Head of caudate nucleus (tissue), 42 donors: Measurements from ENCODE around the gene E2F4.
A peak's percentile ranks its signal among the peaks of the same experiment; 100 is the strongest.

Source experiments
- DNase-seq, 42 donors: peaks; one replicate each; pipeline versions ENCODE4 v3.0.0 to v3.0.0-alpha.2; 2020 to 2021; ENCODE audit warnings: mixed read lengths in 7 of 42
- intact Hi-C: fragments of 100-400 bp; cut with DNase I; formaldehyde crosslinking; loops from one replicate; pipeline ENCODE4 v1.15.0; 2022

The E2F4 gene

DNA sequence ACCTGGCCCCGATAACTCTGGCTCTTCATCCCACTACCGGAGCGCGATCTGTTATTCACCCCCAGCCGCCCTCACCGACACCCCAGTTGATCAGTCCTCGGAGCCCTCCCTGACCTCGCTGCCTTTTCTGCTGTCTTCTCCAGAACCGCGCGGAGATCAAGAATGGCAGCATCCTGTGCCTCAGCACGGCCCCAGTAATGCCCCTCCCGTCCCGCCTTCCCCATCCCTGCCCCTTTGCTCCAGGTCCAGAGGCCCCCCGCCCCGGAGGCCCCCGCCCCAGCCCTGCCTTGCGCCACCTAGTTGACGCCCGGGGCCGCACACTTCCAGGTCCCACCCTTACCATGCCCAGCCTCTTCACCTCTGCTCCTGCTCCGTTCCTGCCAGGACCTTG lies 7.8 kb downstream of the E2F4 start:
- intact Hi-C loops, result no loop called here
- peak in 2 of 42 donors; percentile 31 to 48 for DNase-seq

DNA sequence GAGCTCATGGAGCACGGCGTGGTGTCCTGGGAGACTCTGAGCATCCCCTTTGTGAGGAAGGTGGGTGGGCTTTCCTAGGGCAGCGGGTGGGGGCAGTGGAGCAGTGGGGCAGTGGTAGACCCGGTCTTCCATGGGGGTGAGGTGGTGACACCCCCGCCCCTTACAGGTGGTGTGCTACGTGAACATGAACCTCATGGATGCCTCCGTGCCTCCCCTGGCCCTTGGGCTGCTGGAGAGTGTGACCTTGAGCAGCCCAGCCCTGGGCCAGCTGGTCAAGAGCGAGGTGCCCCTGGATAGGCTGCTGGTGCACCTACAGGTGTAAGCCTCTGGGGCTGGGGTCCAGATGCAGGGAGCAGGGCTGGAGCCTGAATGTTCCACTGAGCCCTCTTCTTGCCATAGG lies 8.5 kb downstream of the E2F4 start:
- intact Hi-C loops, result no loop called here

DNA sequence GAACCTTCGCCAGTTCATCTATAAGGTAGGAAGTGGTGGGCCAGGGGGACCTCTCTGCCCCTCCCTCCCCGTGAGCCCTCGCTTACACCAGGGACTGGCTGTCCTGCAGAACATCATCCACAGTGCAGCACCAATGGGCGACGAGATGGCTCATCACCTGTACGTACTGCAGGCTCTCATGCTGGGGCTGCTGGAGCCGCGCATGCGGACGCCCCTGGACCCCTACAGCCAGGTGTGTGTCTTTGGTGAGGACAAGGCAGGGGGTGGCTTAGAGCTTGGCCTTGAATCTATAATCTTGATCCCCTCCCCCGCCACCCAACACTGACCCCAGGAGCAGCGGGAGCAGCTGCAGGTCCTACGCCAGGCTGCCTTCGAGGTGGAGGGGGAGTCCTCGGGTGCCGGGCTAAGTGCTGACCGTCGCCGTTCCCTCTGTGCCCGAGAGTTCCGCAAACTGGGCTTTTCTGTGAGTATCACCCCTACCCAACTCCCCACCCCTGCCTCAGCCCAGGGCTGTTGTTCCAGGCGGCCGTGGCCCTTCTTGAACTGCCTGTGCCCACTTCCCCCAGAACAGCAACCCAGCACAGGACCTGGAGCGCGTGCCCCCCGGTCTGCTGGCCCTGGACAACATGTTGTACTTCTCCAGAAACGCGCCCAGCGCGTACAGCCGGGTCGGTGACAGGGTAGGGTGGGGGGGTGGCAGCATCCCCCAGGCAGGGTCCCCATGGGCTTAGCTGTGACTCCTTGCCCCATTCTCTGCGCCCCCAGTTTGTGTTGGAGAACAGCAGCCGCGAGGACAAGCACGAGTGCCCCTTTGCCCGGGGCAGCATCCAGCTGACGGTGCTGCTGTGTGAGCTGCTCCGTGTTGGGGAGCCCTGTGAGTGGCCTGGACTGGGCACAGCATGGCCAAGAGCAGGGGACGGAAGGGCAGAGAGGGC lies 9.7 kb downstream of the E2F4 start:
- DNase-seq, result no peak
- intact Hi-C loops, result no loop called here

More for the DNA sequence above, 8.5 kb downstream of the E2F4 start:
- DNase-seq, result no peak

DNA sequence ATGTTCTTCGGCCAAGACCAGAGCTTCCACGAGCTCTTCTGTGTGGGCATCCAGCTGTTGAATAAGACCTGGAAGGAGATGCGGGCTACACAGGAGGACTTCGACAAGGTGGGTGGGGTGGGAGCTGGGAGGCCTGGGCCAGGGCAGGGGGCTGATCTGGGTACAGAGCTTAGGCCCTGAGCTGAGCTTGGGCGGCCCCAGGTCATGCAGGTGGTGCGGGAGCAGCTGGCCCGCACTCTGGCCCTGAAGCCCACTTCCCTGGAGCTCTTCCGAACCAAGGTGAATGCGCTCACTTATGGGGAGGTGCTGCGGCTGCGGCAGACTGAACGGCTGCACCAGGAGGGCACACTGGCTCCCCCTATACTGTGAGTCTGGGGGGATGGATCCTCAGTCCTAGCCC lies 10.5 kb downstream of the E2F4 start:
- intact Hi-C loops, result no loop called here
- no peak for DNase-seq

DNA sequence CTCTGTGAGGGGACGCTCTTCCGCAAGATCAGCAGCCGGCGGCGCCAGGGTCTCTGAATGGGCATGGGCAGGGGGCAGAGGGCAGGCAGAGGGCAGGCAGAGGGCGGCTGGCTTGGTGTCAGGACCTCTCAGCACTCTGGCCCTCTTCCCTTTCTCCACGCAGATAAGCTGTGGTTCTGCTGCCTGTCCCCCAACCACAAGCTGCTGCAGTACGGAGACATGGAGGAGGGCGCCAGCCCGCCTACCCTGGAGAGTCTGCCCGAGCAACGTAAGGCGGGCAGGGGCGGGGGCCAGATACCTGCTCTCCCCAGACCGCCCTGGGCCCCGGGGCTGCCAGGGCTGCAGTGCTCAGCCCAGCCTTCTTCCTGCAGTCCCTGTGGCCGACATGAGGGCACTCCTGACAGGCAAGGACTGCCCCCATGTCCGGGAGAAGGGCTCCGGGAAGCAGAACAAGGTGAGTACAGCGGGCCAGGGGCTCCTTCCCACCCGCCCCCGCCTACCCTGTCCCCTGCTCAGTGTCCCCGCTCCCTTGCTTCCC lies 11.1 kb downstream of the E2F4 start:
- no peak for DNase-seq
- intact Hi-C loops, result no loop called here

DNA sequence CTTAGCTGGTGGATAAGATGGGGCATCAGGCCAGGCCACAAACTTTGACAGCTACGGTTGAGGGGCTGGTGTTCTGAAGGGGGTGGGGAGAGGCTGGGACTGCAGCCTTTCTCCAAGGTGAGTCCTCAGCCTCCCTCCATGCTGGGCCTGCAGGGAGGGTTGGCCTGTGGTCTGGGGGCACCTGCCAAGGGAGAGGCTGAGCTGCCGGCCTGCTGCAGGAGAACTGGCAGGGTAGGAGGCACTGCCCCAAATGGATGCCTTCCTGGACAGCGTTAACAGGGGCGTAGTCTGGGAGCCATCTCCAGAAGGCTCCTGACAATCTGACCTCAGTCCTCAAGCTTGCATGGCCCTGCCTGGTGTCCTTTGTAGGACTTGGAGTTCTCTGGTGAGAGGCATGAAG lies 12.1 kb downstream of the E2F4 start:
- no peak for DNase-seq
- intact Hi-C loops, result no loop called here

DNA sequence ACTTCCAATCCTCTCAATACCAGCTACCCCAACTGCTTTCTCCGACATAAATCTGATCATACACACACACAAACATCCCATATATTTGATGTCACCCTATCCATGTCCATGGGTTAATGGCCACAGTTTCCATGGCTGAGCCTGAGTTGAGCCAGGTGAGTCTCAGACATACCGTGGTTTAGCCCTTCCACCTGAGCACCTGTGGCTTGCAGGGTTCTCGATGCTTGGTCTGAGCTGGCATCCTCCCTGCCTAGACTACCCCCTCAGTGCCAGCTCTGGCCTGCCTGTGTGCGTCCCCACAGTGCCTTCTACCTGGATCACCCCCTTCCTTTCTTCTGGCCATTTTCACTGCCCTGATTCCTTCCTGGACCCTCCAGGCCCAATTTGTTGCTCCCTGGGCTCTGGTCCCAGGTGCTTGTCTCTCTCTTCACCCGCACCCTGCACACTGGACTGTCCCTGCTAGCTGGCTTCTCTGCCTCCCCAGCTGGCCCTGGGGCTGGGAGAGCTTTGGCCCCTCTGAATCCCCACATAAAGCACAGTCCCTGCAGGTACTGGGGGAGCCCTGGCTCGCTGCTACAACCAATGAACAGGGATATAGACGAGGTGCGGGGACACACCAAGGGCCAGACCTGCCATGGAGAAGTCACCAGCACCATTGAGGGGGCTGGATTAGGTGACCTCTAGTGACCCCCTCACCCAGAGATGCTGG lies 14.3 kb downstream of the E2F4 start:
- intact Hi-C loops, result no loop called here
- no peak for DNase-seq

DNA sequence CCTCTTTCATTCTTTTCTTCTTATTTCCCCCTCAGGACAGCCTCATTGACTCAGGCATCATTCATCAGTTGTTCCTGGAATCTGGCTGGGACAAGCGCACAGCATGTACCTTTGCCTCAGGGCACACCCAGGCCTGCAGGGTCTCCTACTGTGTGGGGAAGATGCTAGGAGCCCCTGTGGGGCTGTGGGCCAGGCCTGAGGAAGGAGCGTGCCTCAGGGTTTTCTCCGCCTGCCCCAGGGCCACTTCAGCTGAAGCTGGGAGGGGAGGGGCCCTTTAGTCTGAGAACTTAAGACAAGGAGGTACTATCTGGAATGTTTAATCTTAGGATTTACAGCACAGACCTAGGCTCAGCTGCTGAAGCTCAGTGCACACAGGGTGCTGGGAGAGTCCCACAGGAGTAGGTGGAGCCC lies 14.9 kb downstream of the E2F4 start:
- intact Hi-C loops, result no loop called here
- no peak for DNase-seq

DNA sequence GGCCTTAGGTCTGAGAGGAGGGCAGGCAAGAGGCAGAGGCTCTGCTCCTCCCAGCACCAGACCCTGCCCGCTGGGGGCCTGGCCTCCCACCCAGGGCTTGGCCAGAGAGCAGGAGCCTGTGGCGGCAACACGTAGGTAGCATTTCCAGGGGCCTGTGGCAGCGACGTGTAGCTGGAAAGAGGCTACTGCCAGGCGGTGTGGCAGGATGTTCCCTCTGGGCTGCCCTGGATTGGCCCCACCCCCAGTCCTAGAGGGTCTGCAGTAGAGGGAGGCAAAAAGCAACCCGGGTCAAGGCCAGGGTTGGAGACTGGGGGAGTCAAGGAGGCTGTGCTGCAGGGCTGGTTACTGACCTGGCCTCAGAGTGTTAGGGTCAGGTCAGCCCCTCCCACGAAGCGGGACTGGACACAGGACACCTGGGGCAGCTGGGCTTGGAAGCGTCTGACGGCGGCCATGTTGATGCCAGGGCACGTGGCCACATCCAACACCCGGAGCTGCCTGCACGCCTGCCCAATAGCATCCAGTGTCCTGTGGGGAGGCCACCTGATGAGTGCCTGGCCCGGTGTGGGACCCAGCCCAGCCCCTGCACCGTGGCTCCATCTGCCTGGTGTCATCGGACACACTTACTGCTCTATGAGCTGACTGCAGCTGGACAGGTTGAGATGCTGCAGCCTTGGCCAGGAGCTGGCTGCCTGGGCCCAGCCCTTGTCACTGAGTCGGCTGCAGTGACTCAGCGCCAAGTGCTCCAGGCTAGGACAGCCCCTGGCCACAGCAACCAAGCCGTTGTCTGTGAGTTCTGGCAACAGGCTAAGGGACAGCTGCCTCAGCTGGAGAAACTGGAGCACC lies 15.5 kb downstream of the E2F4 start:
- no peak for DNase-seq
- intact Hi-C loops, result no loop called here

DNA sequence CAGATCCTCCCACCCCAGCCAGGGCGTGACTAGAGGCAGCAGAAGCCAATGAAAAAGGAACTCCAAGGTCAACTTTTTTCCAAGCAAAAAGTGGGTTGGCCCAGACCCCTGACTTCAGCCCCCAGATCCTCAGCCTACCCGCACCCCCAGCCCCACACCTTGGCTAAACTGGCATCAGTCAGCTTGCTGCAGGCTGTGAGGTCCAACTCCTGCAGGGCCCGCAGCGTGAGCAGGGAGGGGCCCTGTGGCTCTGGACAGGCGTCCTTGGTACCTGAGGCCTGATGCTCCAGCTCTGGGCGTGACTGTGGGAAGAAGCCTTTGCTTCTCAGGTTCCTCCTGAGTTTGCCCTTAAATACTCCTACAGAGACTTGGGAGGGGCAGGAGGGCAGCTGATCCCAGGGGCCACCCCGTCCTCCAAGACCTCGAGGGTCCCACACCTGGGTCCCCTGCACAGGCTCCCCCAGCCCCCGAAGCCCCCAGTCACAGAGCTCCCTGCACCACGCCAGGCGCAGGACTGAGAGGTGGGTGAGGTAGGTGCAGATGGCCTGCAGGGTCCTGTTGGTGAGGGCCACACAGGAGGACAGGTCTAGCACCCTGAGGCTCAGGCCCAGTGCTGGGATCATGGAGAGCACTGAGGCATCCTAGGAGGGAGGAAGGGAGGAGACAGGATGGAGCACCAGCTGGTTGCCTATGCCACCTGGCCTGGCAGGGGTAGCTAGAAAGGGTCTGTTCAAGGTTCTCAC lies 16.4 kb downstream of the E2F4 start:
- no peak for DNase-seq
- intact Hi-C loops, result no loop called here

DNA sequence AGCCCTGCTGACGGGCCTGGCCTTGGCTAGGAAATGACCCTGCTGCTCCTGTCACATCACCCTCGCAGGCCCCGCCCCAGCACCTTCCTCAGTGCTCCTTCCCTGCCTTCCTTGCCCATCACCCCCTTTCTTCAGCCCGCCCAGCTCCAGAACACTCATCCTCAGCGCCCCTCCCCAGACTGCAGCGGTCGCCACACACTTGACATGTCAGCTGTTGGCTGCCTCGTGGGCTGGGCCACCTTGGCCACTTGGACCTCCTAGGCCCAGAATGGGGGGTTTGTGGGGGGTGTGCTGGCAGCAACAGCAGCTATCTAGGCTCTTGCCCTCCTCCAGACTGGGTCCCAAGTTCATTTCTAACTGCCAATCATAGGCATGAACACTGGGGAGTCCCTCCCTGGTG lies 17.6 kb downstream of the E2F4 start:
- DNase-seq, result no peak
- intact Hi-C loops, result no loop called here

DNA sequence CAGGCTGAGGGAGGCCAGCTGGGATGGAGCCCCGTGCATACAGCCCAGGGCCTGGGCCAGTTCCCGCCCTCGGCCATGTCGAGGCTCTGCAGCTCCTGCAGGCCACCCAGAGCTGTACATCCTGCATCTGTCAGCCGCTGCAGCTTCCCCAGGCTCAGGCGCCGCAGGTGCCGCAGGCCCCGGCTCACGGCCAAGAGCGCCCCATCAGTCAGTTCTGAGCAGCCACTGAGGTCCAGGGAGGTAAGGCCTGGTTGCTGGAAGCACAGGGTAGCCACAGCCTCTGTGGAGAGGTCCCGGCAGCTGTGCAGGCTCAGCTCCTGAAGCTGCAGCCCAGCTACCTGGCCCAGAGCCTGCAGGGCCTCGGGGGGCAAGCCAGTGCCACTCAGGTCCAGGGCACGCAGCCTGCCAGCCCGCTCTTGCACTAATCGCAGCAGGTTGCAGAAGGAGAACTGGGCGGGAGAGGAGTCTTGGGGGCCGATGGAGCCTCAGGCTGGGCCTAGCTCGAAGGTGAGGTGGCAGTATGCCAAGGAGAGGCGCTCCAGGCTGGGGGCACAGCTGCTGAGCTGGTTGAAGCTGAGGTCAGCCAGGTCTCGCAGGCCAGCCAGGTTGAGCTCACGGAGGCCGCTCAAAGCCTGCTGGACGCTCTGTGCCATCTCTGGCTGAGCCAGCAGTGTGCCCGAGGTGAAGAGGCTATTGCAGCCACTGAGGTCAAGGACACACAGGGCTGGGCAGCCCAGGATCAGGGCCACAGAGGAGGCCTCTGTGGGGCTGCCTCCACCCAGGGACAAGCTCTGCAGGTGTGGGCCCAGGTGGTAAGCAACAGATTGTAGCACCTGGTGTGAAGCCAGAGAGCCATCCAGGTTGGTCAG lies 18.3 kb downstream of the E2F4 start:
- intact Hi-C loops, result no loop called here
- DNase-seq, result no peak

DNA sequence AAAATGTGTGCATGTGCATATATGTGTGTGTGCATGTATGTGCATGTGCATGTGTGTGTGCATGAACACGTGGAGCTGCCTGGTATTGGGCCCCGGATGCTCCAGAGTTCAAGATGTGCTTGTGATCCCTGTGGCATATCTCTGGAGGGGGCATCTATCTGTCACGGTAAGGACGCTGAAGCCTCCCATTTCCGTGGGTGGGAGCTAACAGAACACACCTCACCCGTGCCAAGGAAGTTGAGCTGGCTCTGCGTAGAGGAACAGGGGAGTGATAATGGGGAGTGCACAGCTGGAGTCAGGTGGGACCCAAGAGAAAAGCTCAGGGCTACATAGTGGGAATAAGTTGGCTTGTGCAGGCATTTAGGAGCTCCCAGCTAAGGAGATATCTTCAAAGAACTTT lies 19.7 kb downstream of the E2F4 start:
- peak in 30 of 42 donors; percentile 14 to 79 (median 48) for DNase-seq
- intact Hi-C loops, result no loop called here

DNA sequence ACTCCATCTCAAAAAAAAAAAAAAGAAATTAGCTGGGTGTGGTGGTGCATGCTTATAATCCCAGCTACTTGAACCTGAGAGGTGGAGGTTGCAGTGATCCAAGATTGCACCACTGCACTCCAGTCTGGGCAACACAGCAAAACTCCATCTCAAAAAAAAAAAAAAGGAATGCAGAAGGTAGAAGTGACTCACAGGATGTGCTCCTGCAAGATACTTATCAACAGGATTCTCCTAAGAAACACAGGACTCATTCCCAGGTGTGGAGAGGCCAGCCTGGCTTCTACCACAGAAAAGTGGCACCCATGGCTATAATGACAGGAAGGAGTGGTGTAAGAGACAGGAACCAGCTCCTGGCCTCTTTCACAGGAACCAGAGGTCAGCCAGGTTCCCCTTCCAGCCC lies 20.8 kb downstream of the E2F4 start:
- intact Hi-C loops, result no loop called here
- no peak for DNase-seq

DNA sequence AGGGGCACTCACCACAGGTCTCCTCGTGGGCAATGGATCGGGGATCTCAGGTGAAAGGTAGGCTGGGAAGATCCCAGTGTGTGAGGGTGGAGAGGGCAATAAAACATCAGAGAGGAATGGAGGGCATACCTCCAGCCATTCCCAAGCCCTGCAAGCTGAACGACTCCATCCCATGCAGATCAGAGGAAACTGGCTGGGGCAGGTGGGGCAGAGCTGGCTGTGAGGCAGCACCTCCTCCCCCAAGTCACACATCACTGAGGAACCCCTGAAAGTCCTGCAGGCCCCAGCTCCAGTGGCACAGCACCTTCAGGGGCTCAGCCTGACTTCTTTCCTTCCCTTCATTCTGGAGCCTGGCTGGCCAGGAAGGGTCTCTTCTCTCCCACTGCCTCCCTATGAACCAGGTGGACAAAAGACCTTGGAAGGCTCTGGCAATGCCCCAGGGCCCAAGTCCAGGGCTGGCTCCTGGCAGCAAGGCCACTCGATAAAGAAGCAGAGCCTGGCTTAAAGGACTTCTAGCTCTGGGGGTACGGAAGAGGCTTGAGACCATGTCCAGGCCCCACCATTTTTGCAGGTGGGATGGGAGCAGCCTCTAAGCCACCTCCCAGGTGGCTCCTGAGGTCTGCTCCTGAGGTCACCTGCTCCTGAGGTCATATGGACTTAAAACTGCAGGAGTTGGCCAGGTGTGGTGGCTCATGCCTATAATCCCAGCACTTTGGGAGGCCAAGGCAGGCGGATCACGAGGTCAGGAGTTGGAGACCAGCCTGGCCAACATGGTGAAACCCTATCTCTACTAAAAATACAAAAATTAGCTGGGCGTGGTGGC lies 21.5 kb downstream of the E2F4 start:
- intact Hi-C loops, result no loop called here
- DNase-seq, result no peak

DNA sequence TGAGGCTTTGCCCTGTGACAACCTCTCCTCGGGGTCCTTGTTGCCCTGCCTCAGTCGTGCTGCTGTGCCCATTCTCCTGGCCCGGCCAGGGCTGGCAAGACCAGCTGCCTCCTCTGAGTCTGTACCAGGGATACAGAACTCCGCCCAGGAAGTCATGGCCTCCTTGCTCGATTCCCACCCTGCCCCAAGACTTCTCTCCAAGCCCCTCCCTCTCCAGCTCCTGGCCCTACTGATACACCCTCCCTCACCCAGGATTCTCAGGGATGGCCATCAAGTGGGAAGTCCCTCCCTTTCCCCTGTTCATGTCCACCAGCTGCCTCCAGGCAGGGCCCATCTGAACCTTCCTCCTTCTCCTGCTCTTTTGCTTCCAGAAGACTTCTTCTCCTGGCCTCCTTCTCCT lies 23.8 kb downstream of the E2F4 start:
- intact Hi-C loops, result no loop called here
- no peak for DNase-seq
